ENCODE data around the gene ADCY10.

GRCh38 chr1:167864392-167865032 is 49.4 kb downstream of the ADCY10 start:
- no peak for TF ChIP-seq POLR2A (IDR thresholded peaks at IDR 0.05; ENCODE audit: low read length)
- TF ChIP-seq GATA1 (IDR thresholded peaks at IDR 0.05; ENCODE audit: low read depth, low read length), result no peak
